IMR-90 (cell line): ENCODE measurements around the gene DOCK1.

Source experiments
- BHLHE40 ChIP-seq: fragments of 150-350 bp; IDR thresholded peaks from 2 replicates; pipeline ENCODE4 v1.6.1; 2016; ENCODE audit warnings: mild to moderate bottlenecking, low read depth, low read length
- CEBPB ChIP-seq: IDR thresholded peaks from 2 replicates; pipeline ENCODE4 v1.6.1; 2012; ENCODE audit warnings: low read depth, low read length, improper control_type of control experiment
- MXI1 ChIP-seq: IDR thresholded peaks from 2 replicates; pipeline ENCODE4 v1.6.1; 2012; ENCODE audit warnings: low read depth, mild to moderate bottlenecking, low read length, moderate library complexity, borderline replicate concordance
- POLR2A ChIP-seq: IDR thresholded peaks from 2 replicates; pipeline ENCODE4 v1.6.1; 2012; ENCODE audit warnings: mild to moderate bottlenecking, low read depth, low read length
- RAD21 ChIP-seq: IDR thresholded peaks from 2 replicates; pipeline ENCODE4 v1.6.1; 2012; ENCODE audit warnings: low read length, improper control_type of control experiment
- RCOR1 ChIP-seq: IDR thresholded peaks from 2 replicates; pipeline ENCODE4 v1.6.1; 2012; ENCODE audit warnings: mild to moderate bottlenecking, low read length, improper control_type of control experiment; ENCODE audit not compliant: insufficient replicate concordance
- RFX5 ChIP-seq: IDR thresholded peaks from 2 replicates; pipeline ENCODE4 v1.8.0; 2012; ENCODE audit warnings: low read depth, mild to moderate bottlenecking, low read length, moderate library complexity
- SMC3 ChIP-seq: fragments of 150-350 bp; IDR thresholded peaks from 2 replicates; pipeline ENCODE4 v1.6.1; 2016; ENCODE audit warnings: low read depth, mild to moderate bottlenecking, antibody characterized with exemption, low read length, moderate library complexity
- TF ChIP-seq, protein P1 (sequence below): conservative IDR thresholded peaks from 2 replicates; pipeline ENCODE4 v1.5.1; 2012; ENCODE audit warnings: mild to moderate bottlenecking, low read depth, low read length, improper control_type of control experiment
- TF ChIP-seq, protein P2 (sequence below): fragments of 150-350 bp; IDR thresholded peaks from 2 replicates; pipeline ENCODE4 v1.6.1; 2016; ENCODE audit warnings: low read depth, mild to moderate bottlenecking, low read length, moderate library complexity, borderline replicate concordance
- TF ChIP-seq, protein P3 (sequence below): fragments of 150-350 bp; IDR thresholded peaks from 2 replicates; pipeline ENCODE4 v1.6.1; 2017; ENCODE audit warnings: mild to moderate bottlenecking, antibody characterized with exemption, low read length, low read depth

DNA sequence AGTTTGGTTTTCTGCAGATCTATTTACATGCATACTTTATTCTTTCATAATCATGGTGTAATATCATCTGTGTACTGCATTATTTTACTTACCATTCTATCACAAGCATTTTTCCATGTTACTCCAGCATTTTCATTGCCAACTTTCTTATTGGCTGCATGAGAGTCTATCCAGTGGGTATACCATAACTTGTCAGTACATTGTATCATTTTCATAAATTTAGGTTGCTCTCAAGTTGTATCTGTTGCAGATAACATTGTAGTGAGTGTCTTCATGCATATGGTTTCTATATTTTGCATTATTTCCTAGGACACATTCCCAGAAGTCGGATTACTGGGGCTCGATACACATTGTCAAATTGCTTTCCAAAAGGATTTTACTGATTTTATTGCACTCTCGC lies 378.3 kb downstream of the DOCK1 start:
- TF ChIP-seq, protein P1, sequence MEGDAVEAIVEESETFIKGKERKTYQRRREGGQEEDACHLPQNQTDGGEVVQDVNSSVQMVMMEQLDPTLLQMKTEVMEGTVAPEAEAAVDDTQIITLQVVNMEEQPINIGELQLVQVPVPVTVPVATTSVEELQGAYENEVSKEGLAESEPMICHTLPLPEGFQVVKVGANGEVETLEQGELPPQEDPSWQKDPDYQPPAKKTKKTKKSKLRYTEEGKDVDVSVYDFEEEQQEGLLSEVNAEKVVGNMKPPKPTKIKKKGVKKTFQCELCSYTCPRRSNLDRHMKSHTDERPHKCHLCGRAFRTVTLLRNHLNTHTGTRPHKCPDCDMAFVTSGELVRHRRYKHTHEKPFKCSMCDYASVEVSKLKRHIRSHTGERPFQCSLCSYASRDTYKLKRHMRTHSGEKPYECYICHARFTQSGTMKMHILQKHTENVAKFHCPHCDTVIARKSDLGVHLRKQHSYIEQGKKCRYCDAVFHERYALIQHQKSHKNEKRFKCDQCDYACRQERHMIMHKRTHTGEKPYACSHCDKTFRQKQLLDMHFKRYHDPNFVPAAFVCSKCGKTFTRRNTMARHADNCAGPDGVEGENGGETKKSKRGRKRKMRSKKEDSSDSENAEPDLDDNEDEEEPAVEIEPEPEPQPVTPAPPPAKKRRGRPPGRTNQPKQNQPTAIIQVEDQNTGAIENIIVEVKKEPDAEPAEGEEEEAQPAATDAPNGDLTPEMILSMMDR: no peak
- TF ChIP-seq, protein P2, sequence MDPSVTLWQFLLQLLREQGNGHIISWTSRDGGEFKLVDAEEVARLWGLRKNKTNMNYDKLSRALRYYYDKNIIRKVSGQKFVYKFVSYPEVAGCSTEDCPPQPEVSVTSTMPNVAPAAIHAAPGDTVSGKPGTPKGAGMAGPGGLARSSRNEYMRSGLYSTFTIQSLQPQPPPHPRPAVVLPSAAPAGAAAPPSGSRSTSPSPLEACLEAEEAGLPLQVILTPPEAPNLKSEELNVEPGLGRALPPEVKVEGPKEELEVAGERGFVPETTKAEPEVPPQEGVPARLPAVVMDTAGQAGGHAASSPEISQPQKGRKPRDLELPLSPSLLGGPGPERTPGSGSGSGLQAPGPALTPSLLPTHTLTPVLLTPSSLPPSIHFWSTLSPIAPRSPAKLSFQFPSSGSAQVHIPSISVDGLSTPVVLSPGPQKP: no peak
- TF ChIP-seq MXI1 (no peak), RCOR1 (no peak), RAD21 (no peak), POLR2A (no peak), RFX5 (no peak), CEBPB (no peak), SMC3 (no peak), BHLHE40 (no peak)
- TF ChIP-seq, protein P3, sequence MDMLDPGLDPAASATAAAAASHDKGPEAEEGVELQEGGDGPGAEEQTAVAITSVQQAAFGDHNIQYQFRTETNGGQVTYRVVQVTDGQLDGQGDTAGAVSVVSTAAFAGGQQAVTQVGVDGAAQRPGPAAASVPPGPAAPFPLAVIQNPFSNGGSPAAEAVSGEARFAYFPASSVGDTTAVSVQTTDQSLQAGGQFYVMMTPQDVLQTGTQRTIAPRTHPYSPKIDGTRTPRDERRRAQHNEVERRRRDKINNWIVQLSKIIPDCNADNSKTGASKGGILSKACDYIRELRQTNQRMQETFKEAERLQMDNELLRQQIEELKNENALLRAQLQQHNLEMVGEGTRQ: no peak
